Limb (tissue), 2 donors: ENCODE measurements around the gene ABL1.
A peak's percentile ranks its signal among the peaks of the same experiment; 100 is the strongest.
"Not testable (repeated sequence)": the region's sequence is repeated elsewhere in the genome, so short reads cannot be mapped to it uniquely, and the experiment has no call there.

ENCODE experiments used
- DNase-seq, 2 donors: peaks; one replicate each; pipeline ENCODE4 v3.0.0-alpha.2; 2016; ENCODE audit errors: extremely low spot score in 2 of 2

ABL1 gene

GRCh38 chr9:130834371-130835336 is at the start of gene ABL1:
TSS of gene ABL1 (plus strand) at chr9:130835254. CDS start at chr9:130835447, 193 bp downstream.
- peak; percentile 62 to 88 for DNase-seq

- DNase-seq: no peak
These were observed 49.0 kb upstream of the ABL1 start for GRCh38 chr9:130785940-130786508.

- no peak for DNase-seq
These were observed 48.5 kb upstream of the ABL1 start for GRCh38 chr9:130786526-130786925.

- DNase-seq: no peak
These were observed 45.0 kb upstream of the ABL1 start for GRCh38 chr9:130789747-130790672.

- no peak for DNase-seq
These were observed 43.7 kb upstream of the ABL1 start for GRCh38 chr9:130791303-130791894.

- DNase-seq: no peak
These were observed 41.5 kb upstream of the ABL1 start for GRCh38 chr9:130793589-130793988.

GRCh38 chr9:130794021-130794420 is 41.0 kb upstream of the ABL1 start:
- not testable (repeated sequence) for DNase-seq

- DNase-seq: not testable (repeated sequence)
These were observed 40.6 kb upstream of the ABL1 start for GRCh38 chr9:130794423-130794822.

- DNase-seq: no peak
These were observed 40.0 kb upstream of the ABL1 start for GRCh38 chr9:130794923-130795495.

- not testable (repeated sequence) for DNase-seq
These were observed 31.9 kb upstream of the ABL1 start for GRCh38 chr9:130803116-130803515.

- no peak for DNase-seq
These were observed 29.3 kb upstream of the ABL1 start for GRCh38 chr9:130805510-130806326.

GRCh38 chr9:130806327-130806716 is 28.7 kb upstream of the ABL1 start:
- no peak for DNase-seq

- DNase-seq: no peak
These were observed 24.4 kb upstream of the ABL1 start for GRCh38 chr9:130810609-130811136.

- DNase-seq: no peak
These were observed 19.7 kb upstream of the ABL1 start for GRCh38 chr9:130815242-130815808.

GRCh38 chr9:130817914-130818313 is 17.1 kb upstream of the ABL1 start:
- no peak for DNase-seq

GRCh38 chr9:130820135-130820738 is 14.8 kb upstream of the ABL1 start:
- no peak for DNase-seq

- DNase-seq: no peak
These were observed 11.6 kb upstream of the ABL1 start for GRCh38 chr9:130823435-130823834.

- DNase-seq: no peak
These were observed 11.0 kb upstream of the ABL1 start for GRCh38 chr9:130824079-130824478.
